CD4-positive, alpha-beta T cell treated with Interleukin-15 for 1 hour (primary cell): Measurements from ENCODE around the gene FSHR.

Experiments
- DNase-seq: peaks from one replicate; pipeline ENCODE4 v3.0.0-alpha.2; 2020

Gene FSHR

GRCh38 chr2:49154140-49154539 lies at the start of gene FSHR:
Gene FSHR, minus strand, starts transcription at chr2:49154515. Its CDS starts 98 bp downstream, at chr2:49154417.
- DNase-seq: no peak

GRCh38 chr2:49199266-49199665 lies 45.0 kb upstream of the FSHR start:
- DNase-seq: no peak

- no peak for DNase-seq
Measured at GRCh38 chr2:49194701-49195100, 40.4 kb upstream of the FSHR start.

- no peak for DNase-seq
Measured at GRCh38 chr2:49192036-49192435, 37.7 kb upstream of the FSHR start.

- no peak for DNase-seq
Measured at GRCh38 chr2:49189512-49190225, 35.4 kb upstream of the FSHR start.

GRCh38 chr2:49186050-49186648 lies 31.8 kb upstream of the FSHR start:
- no peak for DNase-seq

- DNase-seq: no peak
Measured at GRCh38 chr2:49178656-49179055, 24.3 kb upstream of the FSHR start.

- DNase-seq: no peak
Measured at GRCh38 chr2:49177194-49177593, 22.9 kb upstream of the FSHR start.

- no peak for DNase-seq
Measured at GRCh38 chr2:49175831-49176230, 21.5 kb upstream of the FSHR start.

- DNase-seq: no peak
Measured at GRCh38 chr2:49174750-49175149, 20.4 kb upstream of the FSHR start.

GRCh38 chr2:49167131-49167530 lies 12.8 kb upstream of the FSHR start:
- DNase-seq: no peak

GRCh38 chr2:49165662-49166061 lies 11.3 kb upstream of the FSHR start:
- DNase-seq: no peak

GRCh38 chr2:49164729-49165128 lies 10.4 kb upstream of the FSHR start:
- DNase-seq: no peak

- no peak for DNase-seq
Measured at GRCh38 chr2:49162151-49162550, 7.8 kb upstream of the FSHR start.

GRCh38 chr2:49154891-49155290 lies 576 bp upstream of the FSHR start:
- no peak for DNase-seq

- no peak for DNase-seq
Measured at GRCh38 chr2:49153252-49153651, 1.1 kb downstream of the FSHR start.

GRCh38 chr2:49152824-49153223 lies 1.5 kb downstream of the FSHR start:
- DNase-seq: no peak

- no peak for DNase-seq
Measured at GRCh38 chr2:49146401-49146800, 7.9 kb downstream of the FSHR start.

GRCh38 chr2:49131801-49132200 lies 22.5 kb downstream of the FSHR start:
- DNase-seq: no peak

- DNase-seq: no peak
Measured at GRCh38 chr2:49129034-49129433, 25.3 kb downstream of the FSHR start.

- no peak for DNase-seq
Measured at GRCh38 chr2:49123600-49123999, 30.7 kb downstream of the FSHR start.

GRCh38 chr2:49122107-49122506 lies 32.2 kb downstream of the FSHR start:
- no peak for DNase-seq

- no peak for DNase-seq
Measured at GRCh38 chr2:49113046-49113445, 41.3 kb downstream of the FSHR start.

GRCh38 chr2:49111456-49111855 lies 42.9 kb downstream of the FSHR start:
- no peak for DNase-seq

- no peak for DNase-seq
Measured at GRCh38 chr2:49111006-49111405, 43.3 kb downstream of the FSHR start.
